DOHH2 (cell line): ENCODE measurements around the gene TLR6.

Experiments
- H3F3A ChIP-seq: fragments of 200-600 bp; sonication (generic), shearing (Covaris generic); 2 replicates; pipeline ENCODE4 v1.6.0; 2016; ENCODE audit warnings: antibody characterized with exemption, mild to moderate bottlenecking; ENCODE audit not compliant: control insufficient read depth, insufficient read depth
- H3K27ac ChIP-seq: fragments of 200-600 bp; sonication (generic); 2 replicates; pipeline ENCODE4 v1.5.1; 2014; ENCODE audit warnings: low read depth, mild to moderate bottlenecking, low read length, moderate library complexity
- H3K27me3 ChIP-seq: fragments of 200-600 bp; sonication (generic); 2 replicates; pipeline ENCODE4 v1.6.1; 2014; ENCODE audit warnings: mild to moderate bottlenecking, low read length, mixed read lengths; ENCODE audit not compliant: control insufficient read depth
- H3K36me3 ChIP-seq: fragments of 200-600 bp; sonication (generic); 2 replicates; pipeline ENCODE4 v1.6.1; 2014; ENCODE audit warnings: mild to moderate bottlenecking, low read length, moderate library complexity, mixed read lengths; ENCODE audit not compliant: control insufficient read depth
- H3K4me1 ChIP-seq: fragments of 200-600 bp; sonication (generic); 2 replicates; pipeline ENCODE4 v1.6.1; 2014; ENCODE audit warnings: mild to moderate bottlenecking, low read length, mixed read lengths; ENCODE audit not compliant: control insufficient read depth
- H3K4me2 ChIP-seq: fragments of 200-600 bp; sonication (generic); 2 replicates; pipeline ENCODE4 v1.6.0; 2014; ENCODE audit warnings: mild to moderate bottlenecking, low read length, moderate library complexity
- H3K4me3 ChIP-seq: fragments of 200-600 bp; sonication (generic); 2 replicates; pipeline ENCODE4 v1.5.1; 2014; ENCODE audit warnings: mild to moderate bottlenecking, low read length, mixed read lengths
- H3K79me2 ChIP-seq: fragments of 200-600 bp; sonication (generic); 2 replicates; pipeline ENCODE4 v1.6.1; 2014; ENCODE audit warnings: mild to moderate bottlenecking, low read length, mixed read lengths; ENCODE audit not compliant: control insufficient read depth
- H3K9me2 ChIP-seq: fragments of 200-600 bp; sonication (generic); replicated peaks from 2 replicates; pipeline ENCODE4 v1.6.1; 2014; ENCODE audit warnings: mild to moderate bottlenecking, low read length, mixed read lengths; ENCODE audit not compliant: control insufficient read depth
- H3K9me3 ChIP-seq: fragments of 200-600 bp; sonication (generic); 2 replicates; pipeline ENCODE4 v1.6.1; 2014; ENCODE audit warnings: antibody characterized with exemption, low read length, mixed read lengths; ENCODE audit not compliant: control insufficient read depth, insufficient read depth
- H4K20me1 ChIP-seq: fragments of 200-600 bp; sonication (generic); 2 replicates; pipeline ENCODE4 v1.6.0; 2014; ENCODE audit warnings: low read depth, mild to moderate bottlenecking, antibody characterized with exemption, low read length, moderate library complexity; ENCODE audit not compliant: control insufficient read depth, insufficient read depth
- CTCF ChIP-seq: fragments of 200-600 bp; sonication (generic); IDR thresholded peaks from one replicate; pipeline ENCODE4 v1.5.1; 2014; ENCODE audit warnings: antibody characterized with exemption, mild to moderate bottlenecking, low read depth, low read length; ENCODE audit not compliant: poor library complexity, severe bottlenecking
- EZH2phosphoT487 ChIP-seq: fragments of 200-600 bp; sonication (generic); IDR thresholded peaks from 2 replicates; pipeline ENCODE4 v1.6.1; 2017; ENCODE audit warnings: borderline replicate concordance, mild to moderate bottlenecking, antibody characterized with exemption, low read length, moderate library complexity, mixed read lengths

The TLR6 gene

GRCh38 chr4:38898245-38898644, 41.6 kb upstream of the TLR6 start:
- H3K27ac ChIP-seq, result no peak overlapping the region
- no peaks in the 10 kb centered on the region for H3K36me3 ChIP-seq
- TF ChIP-seq EZH2phosphoT487 (no peak), CTCF (no peak)
- no peaks in the 10 kb centered on the region for H3F3A ChIP-seq
- no peaks in the 10 kb centered on the region for H4K20me1 ChIP-seq
- no peak overlapping the region for H3K4me3 ChIP-seq
- H3K4me2 ChIP-seq, result no peak overlapping the region
- H3K79me2 ChIP-seq, result no peaks in the 10 kb centered on the region
- 0 out of 2 replicates have a peak, but pooled peaks cover 2% of the 10 kb centered on the region for H3K27me3 ChIP-seq
- H3K9me3 ChIP-seq, result no peaks in the 10 kb centered on the region
- no peaks in the 10 kb centered on the region for H3K4me1 ChIP-seq
- no peaks in the 10 kb centered on the region for H3K9me2 ChIP-seq

- Histone ChIP-seq H4K20me1 (no peaks in the 10 kb centered on the region), H3K4me1 (no peaks in the 10 kb centered on the region)
Observed at GRCh38 chr4:38896940-38897339, 40.3 kb upstream of the TLR6 start.

GRCh38 chr4:38894322-38894982, 37.8 kb upstream of the TLR6 start:
- H3K4me1 ChIP-seq, result no peaks in the 10 kb centered on the region
- no peaks in the 10 kb centered on the region for H3K36me3 ChIP-seq
- no peaks in the 10 kb centered on the region for H3K9me3 ChIP-seq
- no peak overlapping the region for H3K4me3 ChIP-seq
- no peaks in the 10 kb centered on the region for H3F3A ChIP-seq
- no peak overlapping the region for H3K4me2 ChIP-seq
- no peak for TF ChIP-seq CTCF
- H3K9me2 ChIP-seq, result no peaks in the 10 kb centered on the region
- 0 out of 2 replicates have a peak, but pooled peaks cover 2% of the 10 kb centered on the region for H3K27me3 ChIP-seq
- no peak overlapping the region for H3K27ac ChIP-seq
- H4K20me1 ChIP-seq, result no peaks in the 10 kb centered on the region
- no peaks in the 10 kb centered on the region for H3K79me2 ChIP-seq

More at GRCh38 chr4:38896940-38897339, 40.3 kb upstream of the TLR6 start:
- Histone ChIP-seq H3K4me3 (no peak overlapping the region), H3K9me2 (no peaks in the 10 kb centered on the region), H3F3A (no peaks in the 10 kb centered on the region), H3K4me2 (no peak overlapping the region), H3K79me2 (no peaks in the 10 kb centered on the region), H3K36me3 (no peaks in the 10 kb centered on the region), H3K27ac (no peak overlapping the region), H3K9me3 (no peaks in the 10 kb centered on the region), H3K27me3 (0 out of 2 replicates have a peak, but pooled peaks cover 2% of the 10 kb centered on the region)
- TF ChIP-seq EZH2phosphoT487, result no peak
- no peak for TF ChIP-seq CTCF
